Measurements from ENCODE around the gene PGBD2.
"Not testable (repeated sequence)": the region's sequence is repeated elsewhere in the genome, so short reads cannot be mapped to it uniquely, and the experiment has no call there.

PGBD2 gene

GRCh38 chr1:248889914-248890243, 16.2 kb upstream of the PGBD2 start:
- DNase-seq = not testable (repeated sequence)

DNA sequence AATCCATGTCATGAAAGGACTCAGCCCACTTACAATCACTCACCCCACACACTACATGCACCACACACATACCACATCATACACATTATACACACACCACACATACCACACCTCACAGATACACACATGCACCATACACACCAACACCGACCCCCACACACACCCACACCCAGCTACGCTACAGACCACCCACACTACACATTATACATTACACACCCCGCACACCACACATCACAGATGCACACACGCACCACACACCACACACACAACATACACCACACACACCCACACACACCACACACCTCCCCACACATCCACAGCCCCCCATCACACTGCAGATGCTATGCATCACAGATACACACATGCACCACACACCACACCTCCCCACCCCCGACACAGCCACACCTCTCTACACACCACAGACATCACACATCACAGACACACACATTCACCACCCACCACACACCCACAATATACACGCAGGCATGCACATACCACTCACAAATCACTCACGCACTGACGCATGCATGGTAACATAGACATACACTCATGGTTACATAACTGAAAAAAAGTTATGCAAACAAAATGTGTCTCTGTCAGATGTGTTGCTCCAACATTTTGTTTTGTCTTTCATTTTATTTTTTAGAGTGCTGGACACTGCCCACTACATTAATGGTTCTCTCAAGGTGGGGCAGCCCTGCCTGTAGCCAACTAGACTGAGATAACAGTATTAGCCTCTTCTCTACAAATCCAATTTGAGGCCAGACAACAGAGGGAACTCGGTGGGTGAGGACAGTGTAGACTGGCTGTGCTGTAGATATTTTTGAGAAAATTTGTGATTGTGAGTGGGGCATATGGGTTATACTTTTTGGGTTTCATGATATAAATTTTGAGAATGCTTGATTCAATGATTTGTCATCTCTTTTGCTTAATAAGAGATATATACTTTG, 15.2 kb upstream of the PGBD2 start:
- DNase-seq = peak; percentile 76

GRCh38 chr1:248891758-248892157, 14.3 kb upstream of the PGBD2 start:
- no peak for DNase-seq

GRCh38 chr1:248892590-248892989, 13.4 kb upstream of the PGBD2 start:
- DNase-seq = no peak

GRCh38 chr1:248894837-248895236, 11.2 kb upstream of the PGBD2 start:
- no peak for DNase-seq

DNA sequence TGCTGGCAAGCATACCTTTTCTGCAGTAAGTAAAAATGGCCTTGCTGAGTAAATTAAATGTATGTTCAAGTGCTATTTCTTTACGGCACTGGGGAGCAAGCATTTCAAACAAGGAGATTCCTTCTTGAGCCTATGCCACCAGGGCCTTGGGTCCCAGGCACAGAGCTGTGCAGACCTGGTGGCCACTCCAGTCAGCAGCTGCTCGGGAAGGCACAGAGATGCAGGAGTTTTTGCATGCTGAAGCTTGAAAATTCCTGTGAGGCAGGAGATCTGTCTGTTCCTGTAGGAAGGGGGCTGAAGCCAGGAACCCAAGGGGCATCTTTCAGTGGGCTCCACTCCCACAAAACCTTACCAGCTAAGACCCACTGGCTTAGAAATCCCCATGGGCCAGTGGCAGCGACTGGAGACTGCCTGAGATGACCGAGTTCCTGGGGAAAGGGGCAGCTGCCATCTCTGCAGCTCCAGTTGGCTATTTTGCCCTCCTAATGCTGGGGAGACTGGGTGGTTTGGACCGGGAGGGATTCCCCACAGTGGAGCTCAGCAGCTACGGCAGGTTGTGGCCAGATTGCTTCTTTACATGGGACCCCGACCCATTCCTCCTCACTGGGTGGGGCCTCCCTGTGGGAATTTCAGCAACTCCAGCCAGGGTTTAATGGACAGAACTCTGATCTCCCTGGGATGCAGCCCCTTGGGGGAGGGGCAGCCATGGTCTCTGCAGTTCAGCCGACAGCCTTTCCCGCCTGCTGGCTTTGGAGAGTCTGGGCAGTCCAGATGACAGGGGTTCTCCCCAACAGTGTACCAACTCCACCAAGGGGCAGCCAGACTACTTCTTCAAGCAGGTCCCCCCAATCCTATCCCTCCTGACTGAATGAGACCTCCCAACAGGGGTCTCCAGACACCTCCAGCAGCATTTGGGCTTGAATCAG, 8.4 kb upstream of the PGBD2 start:
- DNase-seq = no peak

DNA sequence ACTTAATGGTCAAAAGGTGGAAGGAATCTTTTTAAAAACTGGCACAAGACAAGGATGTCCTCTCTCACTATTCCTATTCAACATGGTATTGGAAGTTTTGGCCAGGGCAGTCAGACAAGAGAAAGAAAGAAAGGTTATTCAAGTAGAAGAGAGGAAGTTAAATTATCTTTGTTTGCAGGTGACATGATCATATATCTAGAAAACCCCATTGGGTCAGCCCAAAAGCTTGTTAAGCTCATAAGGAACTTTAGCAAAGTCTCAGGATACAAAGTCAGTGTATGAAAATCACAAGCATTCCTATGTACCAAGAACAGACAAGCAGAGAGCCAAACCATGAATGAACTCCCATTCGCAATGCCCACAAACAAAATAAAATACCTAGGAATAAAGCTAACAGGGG, 5.4 kb upstream of the PGBD2 start:
- DNase-seq = no peak

DNA sequence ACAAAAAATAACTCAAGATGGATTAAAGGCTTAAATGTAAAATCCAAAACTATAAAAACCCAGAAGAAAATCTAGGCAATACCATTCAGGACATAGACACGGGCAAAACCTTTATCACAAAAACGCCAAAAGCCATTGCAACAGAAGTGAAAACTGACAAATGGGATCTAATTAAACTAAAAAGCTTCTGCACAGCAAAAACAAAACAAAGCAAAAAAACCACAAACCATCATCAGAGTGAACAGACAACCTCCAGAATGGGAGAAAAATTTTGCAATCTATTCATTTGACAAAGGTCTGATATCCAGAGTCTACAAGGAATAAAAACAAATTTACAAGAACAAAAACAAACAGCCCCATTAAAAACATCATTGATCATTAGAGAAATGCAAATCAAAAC, 4.5 kb upstream of the PGBD2 start:
- no peak for DNase-seq

- no peak for DNase-seq
Measured at GRCh38 chr1:248904437-248905216, 1.4 kb upstream of the PGBD2 start.

- no peak for DNase-seq
Measured at GRCh38 chr1:248905662-248906008, 400 bp upstream of the PGBD2 start.

DNA sequence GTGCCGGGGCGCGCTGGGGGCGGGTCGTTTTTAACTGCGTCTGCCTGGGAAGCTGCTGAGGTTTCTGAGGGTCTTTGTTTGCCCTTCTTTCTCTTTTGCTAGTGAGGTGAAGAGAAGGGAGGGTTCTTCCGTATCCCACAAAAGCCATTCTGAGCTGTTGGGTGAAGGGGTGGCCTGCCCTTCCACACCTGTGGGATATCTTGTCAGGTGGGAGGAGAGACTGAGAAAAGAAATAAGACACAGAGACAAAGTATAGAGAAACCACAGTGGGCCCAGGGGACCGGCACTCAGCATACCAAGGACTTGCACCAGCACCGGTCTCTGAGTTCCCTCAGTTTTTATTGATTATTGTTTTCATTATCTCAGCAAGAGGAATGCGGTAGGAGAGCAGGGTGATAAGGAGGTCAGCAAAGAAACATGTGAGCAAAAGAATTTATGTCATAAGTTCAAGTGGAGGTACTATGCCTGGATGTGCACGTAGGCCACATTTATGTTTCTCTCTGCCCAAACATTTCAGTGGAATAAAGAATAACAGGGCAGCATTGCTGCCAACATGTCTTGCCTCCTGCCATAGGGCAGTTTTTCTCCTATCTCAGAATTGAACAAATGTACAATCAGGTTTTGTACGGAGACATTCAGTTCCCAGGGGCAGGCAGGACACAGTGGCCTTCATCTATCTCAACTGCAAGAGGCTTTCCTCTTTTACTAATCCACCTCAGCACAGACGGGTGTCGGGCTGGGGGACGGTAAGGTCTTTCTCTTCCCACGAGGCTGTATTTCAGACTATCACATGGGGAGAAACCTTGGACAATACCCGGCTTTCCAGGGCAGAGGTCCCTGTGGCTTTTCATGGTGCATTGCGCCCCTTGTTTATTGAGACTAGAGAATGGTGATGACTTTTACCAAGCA, 972 bp downstream of the PGBD2 start:
- peak; percentile 65 for DNase-seq

GRCh38 chr1:248910761-248911160, 4.7 kb downstream of the PGBD2 start:
- no peak for DNase-seq

- DNase-seq = no peak
Measured at GRCh38 chr1:248913933-248914332, 7.9 kb downstream of the PGBD2 start.

DNA sequence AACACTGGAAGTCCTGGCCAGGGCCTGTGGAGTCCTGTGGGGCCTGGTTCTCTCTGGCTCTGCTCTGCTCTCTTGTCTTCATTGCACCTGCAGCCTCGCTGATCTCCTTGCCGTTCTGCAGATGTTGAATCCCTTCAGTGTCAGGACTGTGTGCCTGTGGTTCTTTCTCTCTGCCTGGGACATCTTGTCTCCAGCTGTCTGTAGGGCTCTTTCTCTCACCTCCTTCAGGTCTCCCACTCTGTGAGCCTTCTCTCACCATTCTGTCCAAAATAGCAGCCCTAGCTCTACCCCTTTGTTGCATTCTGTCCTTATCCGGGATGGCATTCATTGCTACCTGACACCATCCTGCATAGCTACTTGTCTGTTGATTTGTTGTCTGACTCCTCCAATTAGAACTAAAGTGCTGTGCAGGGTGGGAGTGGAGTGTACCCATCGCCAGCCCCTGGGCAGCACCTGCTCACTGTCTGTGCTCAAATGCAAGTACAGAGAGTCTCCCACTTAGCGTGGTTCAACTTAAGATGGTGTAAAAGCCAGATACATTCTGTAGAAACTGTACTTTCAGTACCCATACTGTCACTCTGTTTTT, 8.9 kb downstream of the PGBD2 start:
- no peak for DNase-seq

- DNase-seq = no peak
Measured at GRCh38 chr1:248918131-248918530, 12.1 kb downstream of the PGBD2 start.

- DNase-seq = no peak
Measured at GRCh38 chr1:248923352-248924338, 17.6 kb downstream of the PGBD2 start.

DNA sequence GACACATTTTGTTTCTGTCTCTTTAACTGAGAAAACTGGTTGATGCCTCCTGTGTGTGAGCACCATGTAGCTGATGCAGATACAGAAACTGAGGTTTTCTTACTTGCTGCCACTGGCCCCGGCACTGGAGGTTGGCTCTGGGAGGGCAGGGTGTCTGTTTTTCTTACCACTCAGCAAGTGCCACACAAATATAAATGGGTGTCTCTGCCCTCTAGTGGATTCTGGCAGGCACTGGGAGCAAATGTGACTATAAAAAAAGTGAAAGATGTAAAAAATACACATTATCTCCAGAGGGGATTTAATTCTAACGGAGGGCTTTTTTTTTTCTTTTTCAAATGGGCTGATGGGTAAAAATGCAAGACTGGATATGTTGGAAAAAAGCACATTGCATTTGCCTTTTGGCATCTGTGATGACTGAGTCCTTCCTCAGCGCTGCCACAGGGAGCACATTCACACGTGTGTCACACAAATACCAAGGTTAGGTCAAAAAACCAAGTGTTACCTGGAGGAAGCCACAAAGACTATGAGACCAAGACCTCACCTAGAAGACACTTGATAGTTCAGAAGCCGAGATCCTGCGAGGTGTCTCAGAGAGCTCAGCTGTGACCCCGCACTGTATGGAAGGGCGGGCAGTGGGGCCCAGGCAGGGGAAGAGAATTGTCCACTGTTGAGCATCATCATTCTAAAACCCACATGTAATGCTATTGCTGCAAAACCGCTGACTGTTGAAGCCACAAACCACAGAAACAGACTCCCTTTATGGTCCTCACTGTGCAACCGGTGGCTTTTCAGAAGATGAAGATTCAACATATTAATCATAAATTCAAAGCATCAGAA, 18.9 kb downstream of the PGBD2 start:
- peak; percentile 74 for DNase-seq

DNA sequence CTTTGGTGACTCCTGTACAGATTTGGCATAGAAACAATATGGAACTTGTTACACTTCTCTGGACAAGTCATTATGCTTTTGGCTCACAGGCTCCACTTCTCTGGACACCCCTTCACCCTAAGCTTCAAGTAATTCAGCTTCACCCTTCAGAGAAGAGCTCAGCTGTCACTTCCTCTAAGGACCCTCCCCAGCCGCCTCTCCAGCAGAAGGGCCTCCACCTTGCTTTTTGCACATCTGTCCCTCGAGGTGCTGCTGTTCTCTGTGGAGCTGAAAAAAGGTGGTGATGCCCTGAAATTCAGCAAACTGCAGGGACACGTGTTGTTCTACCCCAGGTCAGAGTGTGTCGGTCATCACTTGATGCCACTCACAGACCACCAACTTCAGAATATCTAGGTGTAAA, 19.8 kb downstream of the PGBD2 start:
- not testable (repeated sequence) for DNase-seq
